22Rv1 (cell line): Measurements from ENCODE around the gene DAAM1.

ENCODE experiments used
- H3K27ac ChIP-seq: fragments of 450-650 bp; 2 replicates; pipeline ENCODE4 v1.5.1; 2017
- ZFX ChIP-seq: fragments of 450-650 bp; IDR thresholded peaks from 2 replicates; pipeline ENCODE4 v1.6.1; 2017; ENCODE audit warnings: antibody characterized with exemption, borderline replicate concordance
- TF ChIP-seq, protein P1 (sequence below): fragments of 450-650 bp; IDR thresholded peaks from 2 replicates; pipeline ENCODE4 v1.5.1; 2017; ENCODE audit warnings: mild to moderate bottlenecking

The DAAM1 gene

DNA sequence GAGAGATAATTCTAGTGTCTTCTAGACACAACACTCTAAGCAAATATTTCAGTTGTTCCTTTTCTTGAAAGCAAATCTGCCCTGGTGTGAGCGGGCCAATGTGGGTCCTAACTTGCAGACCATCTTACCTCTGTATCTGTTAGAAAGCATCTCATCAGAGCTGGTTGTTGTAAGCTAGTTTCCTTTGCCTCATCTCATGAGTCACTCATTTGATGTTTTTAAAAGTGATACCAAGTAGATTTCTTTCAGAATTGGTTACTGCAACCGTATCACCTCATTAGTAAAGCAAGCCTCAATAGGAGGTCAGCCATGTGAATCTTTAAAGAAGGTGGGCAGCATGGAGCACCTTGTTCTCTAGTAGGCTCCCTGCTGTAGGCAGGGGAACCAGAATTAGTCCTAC lies 78.6 kb downstream of the DAAM1 start:
- TF ChIP-seq ZFX: no peak
- TF ChIP-seq, protein P1, sequence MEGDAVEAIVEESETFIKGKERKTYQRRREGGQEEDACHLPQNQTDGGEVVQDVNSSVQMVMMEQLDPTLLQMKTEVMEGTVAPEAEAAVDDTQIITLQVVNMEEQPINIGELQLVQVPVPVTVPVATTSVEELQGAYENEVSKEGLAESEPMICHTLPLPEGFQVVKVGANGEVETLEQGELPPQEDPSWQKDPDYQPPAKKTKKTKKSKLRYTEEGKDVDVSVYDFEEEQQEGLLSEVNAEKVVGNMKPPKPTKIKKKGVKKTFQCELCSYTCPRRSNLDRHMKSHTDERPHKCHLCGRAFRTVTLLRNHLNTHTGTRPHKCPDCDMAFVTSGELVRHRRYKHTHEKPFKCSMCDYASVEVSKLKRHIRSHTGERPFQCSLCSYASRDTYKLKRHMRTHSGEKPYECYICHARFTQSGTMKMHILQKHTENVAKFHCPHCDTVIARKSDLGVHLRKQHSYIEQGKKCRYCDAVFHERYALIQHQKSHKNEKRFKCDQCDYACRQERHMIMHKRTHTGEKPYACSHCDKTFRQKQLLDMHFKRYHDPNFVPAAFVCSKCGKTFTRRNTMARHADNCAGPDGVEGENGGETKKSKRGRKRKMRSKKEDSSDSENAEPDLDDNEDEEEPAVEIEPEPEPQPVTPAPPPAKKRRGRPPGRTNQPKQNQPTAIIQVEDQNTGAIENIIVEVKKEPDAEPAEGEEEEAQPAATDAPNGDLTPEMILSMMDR: no peak
- H3K27ac ChIP-seq: no peak overlapping the region

DNA sequence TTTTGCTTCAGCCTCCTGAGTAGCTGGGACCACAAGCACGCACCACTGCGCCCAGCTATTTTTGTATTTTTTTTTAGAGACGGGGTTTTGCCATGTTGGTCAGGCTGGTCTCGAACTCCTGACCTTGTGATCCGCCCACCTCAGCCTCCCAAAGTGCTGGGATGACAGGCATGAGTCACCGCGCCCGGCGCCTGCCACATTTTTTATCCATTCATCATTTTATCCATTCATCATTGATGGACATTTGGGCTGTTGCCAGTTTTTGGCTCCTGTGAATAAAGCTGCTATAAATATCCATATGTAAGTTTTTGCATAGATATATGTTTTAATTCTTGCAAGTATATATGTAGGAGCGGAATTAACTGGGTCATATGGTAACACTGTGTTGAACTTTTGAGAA lies 79.5 kb downstream of the DAAM1 start:
- H3K27ac ChIP-seq: no peak overlapping the region
- TF ChIP-seq ZFX: no peak
- TF ChIP-seq, protein P1: no peak

DNA sequence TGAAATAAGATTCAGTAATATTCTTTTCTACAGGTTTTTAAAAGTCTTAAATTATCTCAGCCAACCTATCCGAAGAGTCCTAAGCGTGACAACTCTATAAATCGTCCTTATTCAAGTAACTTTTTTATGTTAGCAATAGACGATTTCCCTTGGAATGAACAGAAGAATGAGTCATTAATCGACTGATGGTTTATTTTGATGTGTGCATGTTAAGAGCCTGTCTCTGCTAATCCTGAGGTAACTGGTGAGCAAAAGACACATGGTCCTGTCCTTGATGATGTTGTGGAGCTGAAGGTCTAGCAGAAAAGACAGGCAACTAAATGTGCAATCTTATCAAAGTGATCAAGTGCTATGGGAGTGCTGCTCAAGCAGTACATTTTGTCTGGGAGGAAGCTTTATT lies 80.4 kb downstream of the DAAM1 start:
- H3K27ac ChIP-seq: no peak overlapping the region
- TF ChIP-seq ZFX: no peak
- TF ChIP-seq, protein P1: no peak

DNA sequence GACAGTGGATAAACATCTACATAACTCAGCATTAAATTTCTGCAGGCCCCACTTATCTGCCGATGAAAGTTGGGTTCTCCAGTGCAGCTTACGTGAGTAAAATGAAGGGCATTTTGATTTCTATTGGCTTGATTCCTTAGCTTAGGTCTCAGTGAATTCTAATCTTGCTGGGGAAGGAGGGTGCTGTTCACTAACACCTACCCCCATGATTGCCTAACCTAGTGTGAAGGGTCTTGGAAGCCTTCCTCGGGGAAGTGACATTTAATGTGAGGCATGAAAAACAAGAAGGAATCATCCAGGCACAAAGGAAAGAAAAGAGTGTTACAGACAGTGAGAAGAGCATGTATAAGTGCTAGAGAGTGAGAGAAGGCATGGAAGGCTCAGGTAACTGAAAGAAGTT lies 81.0 kb downstream of the DAAM1 start:
- TF ChIP-seq, protein P1: no peak
- no peak for TF ChIP-seq ZFX
- H3K27ac ChIP-seq: no peak overlapping the region

DNA sequence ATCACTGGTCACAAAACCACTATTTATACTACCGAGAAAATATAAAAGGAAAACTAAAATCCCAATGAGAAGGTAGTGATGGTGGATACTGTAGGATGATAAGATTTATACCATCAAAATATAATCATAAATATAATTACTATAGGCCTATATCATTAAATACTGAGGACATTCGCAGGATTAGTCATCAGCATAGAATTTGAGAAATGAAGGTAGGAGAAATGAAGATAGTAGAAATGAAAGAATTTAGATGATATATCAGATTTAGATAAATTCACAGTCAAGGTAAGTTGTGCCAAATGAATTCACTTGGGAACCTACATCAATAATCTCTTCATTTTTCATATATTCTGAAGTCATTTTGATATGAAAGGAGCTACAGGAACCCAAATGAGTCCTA lies 82.8 kb downstream of the DAAM1 start:
- no peak overlapping the region for H3K27ac ChIP-seq
- no peak for TF ChIP-seq ZFX
- TF ChIP-seq, protein P1: no peak

DNA sequence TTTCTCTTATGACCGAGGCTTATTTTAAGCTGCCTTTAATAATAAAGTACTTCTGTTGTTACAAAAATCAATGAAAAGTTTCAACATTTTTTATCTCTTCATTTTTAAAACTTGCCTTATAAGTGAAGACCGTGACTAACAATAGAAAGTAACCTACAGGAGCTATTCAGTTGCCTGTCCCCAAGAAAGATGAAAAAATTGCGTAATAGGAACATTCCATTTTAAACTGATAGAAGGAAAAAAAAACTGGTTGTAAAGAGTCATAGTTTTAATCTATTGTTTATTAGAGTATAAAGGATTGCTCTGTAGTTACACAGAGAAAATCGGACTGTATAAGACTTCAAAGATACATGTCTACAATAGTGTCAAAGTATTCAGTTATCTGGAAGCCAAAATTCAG lies 83.3 kb downstream of the DAAM1 start:
- TF ChIP-seq, protein P1: no peak
- no peak for TF ChIP-seq ZFX
- H3K27ac ChIP-seq: no peak overlapping the region

DNA sequence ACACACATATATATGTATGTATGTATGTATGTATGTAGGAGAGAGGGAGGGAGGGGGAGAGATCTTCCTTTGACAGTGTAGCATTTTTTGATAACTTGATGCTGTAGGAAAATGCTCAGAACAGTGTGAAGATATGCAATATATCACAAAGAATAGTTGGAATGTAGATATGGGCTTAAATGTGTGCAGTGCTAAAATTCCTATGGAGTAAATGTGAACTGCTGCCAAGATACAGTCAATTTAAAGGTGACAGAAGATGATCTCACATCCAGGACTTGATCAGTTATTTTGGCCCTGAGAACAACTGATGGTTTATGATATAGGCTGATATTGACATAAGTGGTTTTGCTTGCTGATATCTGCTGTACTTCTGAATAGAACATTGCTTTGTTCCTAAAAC lies 84.2 kb downstream of the DAAM1 start:
- TF ChIP-seq, protein P1: no peak
- no peak for TF ChIP-seq ZFX
- H3K27ac ChIP-seq: no peak overlapping the region
